Activated CD8-positive, alpha-beta memory T cell treated with anti-CD3 and anti-CD28 coated beads, Interleukin-2, amount 50 U/mL, for 24 hours (primary cell): ENCODE measurements around the gene SPTBN4.
"Not testable (repeated sequence)": the region's sequence is repeated elsewhere in the genome, so short reads cannot be mapped to it uniquely, and the experiment has no call there.

ENCODE experiments used
- DNase-seq: peaks from one replicate; pipeline ENCODE4 v3.0.0-alpha.2; 2020; ENCODE audit errors: extremely low read depth

SPTBN4 gene

GRCh38 chr19:40506099-40506498, 39.3 kb downstream of the SPTBN4 start:
- DNase-seq, result no peak

- no peak for DNase-seq
Measured at GRCh38 chr19:40507892-40508291, 41.1 kb downstream of the SPTBN4 start.

GRCh38 chr19:40508739-40509260, 42.0 kb downstream of the SPTBN4 start:
- no peak for DNase-seq

GRCh38 chr19:40510526-40511115, 43.8 kb downstream of the SPTBN4 start:
- DNase-seq, result no peak

GRCh38 chr19:40511487-40511886, 44.7 kb downstream of the SPTBN4 start:
- no peak for DNase-seq

- DNase-seq, result no peak
Measured at GRCh38 chr19:40512110-40512472, 45.3 kb downstream of the SPTBN4 start.

GRCh38 chr19:40512473-40513344, 45.9 kb downstream of the SPTBN4 start:
- no peak for DNase-seq

GRCh38 chr19:40513345-40513678, 46.5 kb downstream of the SPTBN4 start:
- no peak for DNase-seq

- no peak for DNase-seq
Measured at GRCh38 chr19:40513741-40514315, 47.0 kb downstream of the SPTBN4 start.

- DNase-seq, result no peak
Measured at GRCh38 chr19:40517248-40517647, 50.4 kb downstream of the SPTBN4 start.

- DNase-seq, result no peak
Measured at GRCh38 chr19:40519352-40520322, 52.8 kb downstream of the SPTBN4 start.

- DNase-seq, result no peak
Measured at GRCh38 chr19:40521276-40521675, 54.5 kb downstream of the SPTBN4 start.

GRCh38 chr19:40521900-40522299, 55.1 kb downstream of the SPTBN4 start:
- DNase-seq, result not testable (repeated sequence)

- DNase-seq, result no peak
Measured at GRCh38 chr19:40523322-40524047, 56.7 kb downstream of the SPTBN4 start.

GRCh38 chr19:40524133-40524549, 57.3 kb downstream of the SPTBN4 start:
- no peak for DNase-seq

GRCh38 chr19:40524655-40525054, 57.9 kb downstream of the SPTBN4 start:
- no peak for DNase-seq

- no peak for DNase-seq
Measured at GRCh38 chr19:40525234-40526051, 58.6 kb downstream of the SPTBN4 start.

- no peak for DNase-seq
Measured at GRCh38 chr19:40528078-40528477, 61.3 kb downstream of the SPTBN4 start.

GRCh38 chr19:40528533-40529092, 61.8 kb downstream of the SPTBN4 start:
- no peak for DNase-seq
